Ectodermal cell (in vitro differentiated cells): ENCODE measurements around the gene FHIT.

Experiments
- H3K27ac ChIP-seq: 2 replicates; pipeline ENCODE4 v1.7.0; 2013; ENCODE audit warnings: mild to moderate bottlenecking, low read depth, low read length; ENCODE audit not compliant: insufficient read depth, poor library complexity, severe bottlenecking
- H3K27me3 ChIP-seq: 2 replicates; pipeline ENCODE4 v1.7.0; 2013; ENCODE audit warnings: mild to moderate bottlenecking, low read length; ENCODE audit not compliant: insufficient read depth, control insufficient read depth, poor library complexity, severe bottlenecking
- H3K36me3 ChIP-seq: one replicate; pipeline ENCODE4 v1.7.0; 2013; ENCODE audit warnings: low read length; ENCODE audit not compliant: control insufficient read depth, insufficient read depth
- H3K4me1 ChIP-seq: one replicate; pipeline ENCODE4 v1.7.0; 2013; ENCODE audit warnings: low read length; ENCODE audit not compliant: control insufficient read depth, insufficient read depth
- H3K4me3 ChIP-seq: 2 replicates; pipeline ENCODE4 v1.7.0; 2013; ENCODE audit warnings: low read depth, low read length, control low read depth; ENCODE audit not compliant: insufficient read depth
- H3K9me3 ChIP-seq: 2 replicates; pipeline ENCODE4 v1.7.0; 2013; ENCODE audit warnings: mild to moderate bottlenecking, low read length, moderate library complexity; ENCODE audit not compliant: control insufficient read depth
- WGBS, 2 experiments: methylation state at CpG; one replicate each; pipeline ENCODE4 v1.1.7; 2013; ENCODE audit warnings: missing lambda C conversion rate in 2 of 2; 5-methylcytosine and 5-hydroxymethylcytosine counted together

The FHIT gene

DNA sequence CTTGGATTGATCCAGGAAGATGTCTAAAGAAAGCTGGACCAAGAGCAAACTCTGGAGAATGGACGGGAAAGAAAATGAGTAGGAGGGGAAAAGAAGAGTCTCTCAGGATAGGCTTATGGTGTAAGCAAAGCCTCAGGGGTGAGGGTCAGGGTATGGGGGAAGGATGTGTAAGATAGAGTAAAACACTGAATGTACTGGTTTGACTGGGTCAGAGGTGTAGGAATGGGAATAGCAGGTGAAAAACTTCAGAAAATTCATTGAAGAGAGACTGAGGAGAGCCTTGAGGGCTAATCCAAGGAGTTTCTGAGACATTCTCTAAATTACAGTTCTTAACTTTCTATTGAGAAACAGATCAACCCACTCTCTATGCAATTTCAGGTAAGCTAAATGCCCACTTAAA, 857.3 kb downstream of the FHIT start:
- no peaks in the 10 kb centered on the region for H3K27me3 ChIP-seq
- no peak overlapping the region for H3K27ac ChIP-seq
- H3K4me1 ChIP-seq, result no peaks in the 10 kb centered on the region
- H3K9me3 ChIP-seq, result no peaks in the 10 kb centered on the region
- no peak overlapping the region for H3K4me3 ChIP-seq
- H3K36me3 ChIP-seq, result no peaks in the 10 kb centered on the region
- WGBS, 2 experiments, result 93 to 95% methylated on average over 1 of the region's 1 CpG

DNA sequence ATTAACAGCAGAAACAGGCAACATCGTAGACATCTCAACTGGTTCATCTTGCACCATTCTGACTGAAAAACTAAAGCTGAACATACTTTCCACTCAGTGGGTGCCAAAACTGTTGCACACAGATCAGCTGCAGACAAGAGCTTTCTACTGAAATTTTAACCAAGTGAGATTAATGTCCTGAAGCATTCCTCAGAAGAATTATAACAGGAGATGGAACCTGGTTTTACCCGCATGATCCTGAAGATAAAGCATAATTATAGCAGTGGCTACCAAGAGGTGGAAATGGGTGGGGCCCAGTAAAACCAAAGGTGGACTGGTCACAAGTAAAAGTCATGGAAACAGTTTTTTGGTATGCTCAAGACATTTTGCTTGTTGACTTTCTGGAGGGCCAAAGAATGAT, 858.8 kb downstream of the FHIT start:
- Histone ChIP-seq H3K27me3 (no peaks in the 10 kb centered on the region), H3K9me3 (no peaks in the 10 kb centered on the region), H3K4me1 (no peaks in the 10 kb centered on the region), H3K36me3 (no peaks in the 10 kb centered on the region), H3K4me3 (no peak overlapping the region), H3K27ac (no peak overlapping the region)
- 96 to 97% methylated on average over 2 of the region's 2 CpGs for WGBS, 2 experiments

DNA sequence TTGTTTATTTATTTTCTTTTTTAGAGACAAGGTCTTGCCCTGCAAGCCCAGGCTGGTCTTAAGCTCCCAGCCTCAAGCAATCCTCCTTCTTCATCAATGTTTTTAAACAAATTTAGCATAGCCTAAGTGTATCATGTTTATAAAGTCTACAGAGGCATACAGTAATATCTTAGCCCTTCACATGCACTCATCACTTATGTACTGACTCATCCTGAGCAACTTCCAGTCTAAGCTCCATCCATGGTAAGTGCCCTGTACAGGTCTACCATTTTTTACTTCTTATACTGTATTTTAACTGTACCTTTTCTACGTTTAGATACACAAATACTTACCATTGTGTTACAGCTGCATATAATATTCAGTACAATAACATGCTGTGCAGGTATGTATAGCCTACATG, 860.0 kb downstream of the FHIT start:
- Histone ChIP-seq H3K27ac (no peak overlapping the region), H3K27me3 (no peaks in the 10 kb centered on the region), H3K36me3 (no peaks in the 10 kb centered on the region), H3K4me1 (no peaks in the 10 kb centered on the region), H3K9me3 (no peaks in the 10 kb centered on the region), H3K4me3 (no peak overlapping the region)
- WGBS, 2 experiments, result 78 to 100% methylated on average over 1 of the region's 1 CpG

DNA sequence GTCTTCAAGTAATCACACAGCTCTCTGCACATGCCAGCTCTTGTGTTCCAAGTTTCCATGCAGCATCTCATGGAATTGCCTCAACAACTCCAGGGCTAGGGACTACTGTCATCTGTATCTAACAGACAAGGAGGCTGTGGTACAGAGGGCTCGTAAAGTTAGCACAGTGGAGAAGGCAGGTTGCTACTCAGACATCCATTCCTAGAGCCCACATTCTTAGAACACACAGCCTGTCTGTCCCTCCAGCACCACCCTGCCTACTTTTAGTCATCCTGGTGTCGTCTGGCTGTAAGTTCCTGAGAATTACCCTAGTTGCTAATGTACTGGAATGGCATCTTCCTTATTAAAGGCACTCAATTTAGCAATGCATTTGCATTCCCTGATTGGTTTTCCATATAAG, 862.5 kb downstream of the FHIT start:
- 87 to 95% methylated on average over 2 of the region's 2 CpGs for WGBS, 2 experiments
- Histone ChIP-seq H3K4me3 (no peak overlapping the region), H3K4me1 (no peaks in the 10 kb centered on the region), H3K27me3 (no peaks in the 10 kb centered on the region), H3K36me3 (no peaks in the 10 kb centered on the region), H3K27ac (no peak overlapping the region), H3K9me3 (no peaks in the 10 kb centered on the region)

DNA sequence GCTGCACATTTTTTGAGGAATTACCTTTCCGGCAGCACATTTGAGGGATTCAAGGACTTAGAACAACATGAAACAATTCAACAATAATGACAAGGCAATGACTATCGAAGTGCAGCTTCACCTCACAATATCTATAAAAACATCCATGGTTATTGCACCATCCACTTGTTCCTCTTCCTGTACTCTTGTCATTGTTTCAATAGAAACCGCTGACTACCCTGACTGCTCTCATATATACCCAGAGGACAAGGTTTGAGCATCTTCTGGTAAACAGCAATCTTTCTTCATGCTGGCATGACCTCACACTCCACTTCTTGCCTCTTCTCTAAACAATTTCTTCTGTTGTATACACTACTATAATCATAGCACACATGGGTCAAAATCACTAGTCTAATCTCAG, 864.9 kb downstream of the FHIT start:
- Histone ChIP-seq H3K27ac (no peak overlapping the region), H3K9me3 (no peaks in the 10 kb centered on the region), H3K4me1 (no peaks in the 10 kb centered on the region), H3K36me3 (no peaks in the 10 kb centered on the region), H3K4me3 (no peak overlapping the region), H3K27me3 (no peaks in the 10 kb centered on the region)
- WGBS, 2 experiments, result 79% methylated on average over 3 of the region's 3 CpGs

DNA sequence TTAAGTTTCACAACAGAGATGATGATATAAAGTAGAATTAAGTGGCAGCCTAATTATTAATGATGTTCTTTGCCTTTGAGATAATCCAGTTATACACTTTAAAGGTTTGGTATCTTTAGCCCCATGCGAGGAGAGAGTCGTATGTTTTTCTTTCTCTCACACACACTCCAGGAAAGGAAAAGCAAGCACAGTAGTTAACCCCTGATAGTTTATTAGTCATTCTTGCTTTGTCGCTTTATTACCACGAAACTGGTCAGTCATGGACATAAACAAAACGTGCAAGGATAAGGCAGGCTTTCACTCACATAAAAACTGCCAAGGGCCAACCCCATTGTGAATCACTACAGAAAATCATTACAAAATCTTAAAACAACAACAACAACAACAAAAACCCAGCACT, 866.9 kb downstream of the FHIT start:
- Histone ChIP-seq H3K9me3 (no peaks in the 10 kb centered on the region), H3K27ac (no peak overlapping the region), H3K4me1 (no peaks in the 10 kb centered on the region), H3K4me3 (no peak overlapping the region), H3K27me3 (no peaks in the 10 kb centered on the region), H3K36me3 (no peaks in the 10 kb centered on the region)
- 75 to 82% methylated on average over 5 of the region's 5 CpGs for WGBS, 2 experiments

DNA sequence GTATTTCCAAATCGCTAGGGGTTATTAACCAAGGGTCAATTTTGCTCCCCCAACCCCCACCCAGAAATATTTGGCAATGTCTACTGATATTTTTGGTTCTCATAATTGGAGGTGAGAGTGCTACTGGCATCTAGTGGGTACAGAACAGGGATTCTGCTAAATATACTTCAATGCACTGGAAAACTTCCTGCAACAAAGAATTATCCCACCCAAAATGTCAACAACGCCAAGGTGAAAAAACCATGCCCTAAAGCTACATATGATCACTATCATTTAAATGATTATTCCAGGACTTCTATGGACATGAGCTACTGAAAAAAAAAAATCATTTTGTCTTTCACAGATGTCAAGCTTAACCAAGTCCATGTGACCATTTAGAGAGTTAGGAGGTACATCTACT, 867.9 kb downstream of the FHIT start:
- no peak overlapping the region for H3K27ac ChIP-seq
- no peaks in the 10 kb centered on the region for H3K9me3 ChIP-seq
- H3K36me3 ChIP-seq, result no peaks in the 10 kb centered on the region
- no peaks in the 10 kb centered on the region for H3K27me3 ChIP-seq
- no peak overlapping the region for H3K4me3 ChIP-seq
- 96 to 97% methylated on average over 2 of the region's 2 CpGs for WGBS, 2 experiments
- H3K4me1 ChIP-seq, result no peaks in the 10 kb centered on the region

DNA sequence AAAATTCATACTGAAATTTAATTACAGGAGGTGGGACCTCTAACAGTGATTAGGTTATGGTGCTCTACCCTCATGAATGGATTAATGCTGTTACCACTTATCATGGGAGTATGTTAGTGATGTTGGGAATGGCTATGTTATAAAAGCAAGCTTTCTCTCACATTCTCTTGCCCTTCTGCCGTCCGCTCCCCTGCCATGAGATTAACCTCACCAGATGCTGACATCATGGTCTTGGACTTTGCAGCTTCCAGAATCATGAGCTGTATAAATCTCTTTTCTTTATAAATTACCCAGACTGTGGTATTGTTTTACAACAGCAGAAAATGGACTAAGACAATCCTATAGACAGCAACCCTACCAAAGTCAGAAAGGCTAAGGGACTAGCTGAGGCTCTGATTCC, 884.8 kb downstream of the FHIT start:
- 91 to 93% methylated on average over 2 of the region's 2 CpGs for WGBS, 2 experiments
- no peak overlapping the region for H3K4me3 ChIP-seq
- H3K9me3 ChIP-seq, result no peaks in the 10 kb centered on the region
- H3K4me1 ChIP-seq, result no peaks in the 10 kb centered on the region
- no peaks in the 10 kb centered on the region for H3K36me3 ChIP-seq
- no peak overlapping the region for H3K27ac ChIP-seq
- H3K27me3 ChIP-seq, result no peaks in the 10 kb centered on the region

DNA sequence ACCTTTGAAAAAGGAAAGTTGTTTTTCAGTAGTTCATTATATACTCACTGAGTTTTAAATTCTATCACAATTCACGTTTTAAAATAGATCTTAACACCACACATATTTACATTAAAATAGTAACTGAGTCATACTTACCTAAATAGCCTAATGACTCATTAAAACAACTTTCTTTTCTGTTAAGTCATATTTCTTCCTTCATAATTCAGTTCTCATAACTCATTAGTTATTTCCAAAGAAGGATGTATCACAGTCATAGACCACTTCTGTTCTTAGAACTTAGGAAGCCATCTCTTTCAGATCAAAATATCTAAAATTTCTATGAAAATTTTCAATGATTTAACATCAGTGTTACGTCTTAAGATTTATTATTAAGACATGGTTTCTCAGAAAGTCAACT, 885.9 kb downstream of the FHIT start:
- 75% methylated on average over 1 of the region's 2 CpGs; no CpG with 5 or more reads in 1 of the 2 experiments for WGBS, 2 experiments
- Histone ChIP-seq H3K27me3 (no peaks in the 10 kb centered on the region), H3K36me3 (no peaks in the 10 kb centered on the region), H3K9me3 (no peaks in the 10 kb centered on the region), H3K4me1 (no peaks in the 10 kb centered on the region), H3K4me3 (no peak overlapping the region), H3K27ac (no peak overlapping the region)

DNA sequence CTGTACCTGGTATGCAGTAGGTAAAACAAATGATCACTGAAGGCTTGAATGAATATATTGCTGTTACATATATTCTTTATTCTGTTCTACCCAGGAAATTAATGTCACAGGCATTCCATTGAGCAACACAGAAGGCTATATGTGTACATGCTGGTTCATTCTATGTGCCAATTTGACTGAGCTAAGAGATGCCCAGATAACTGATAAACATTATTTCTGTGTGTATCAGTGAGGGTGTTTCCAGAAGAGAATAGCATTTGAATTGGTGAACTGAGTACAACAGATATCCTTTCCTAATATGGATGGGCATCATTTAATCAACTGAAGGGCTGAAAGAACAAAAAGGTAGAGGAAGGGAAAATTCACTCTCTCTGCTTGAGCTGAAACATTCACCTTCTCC, 886.8 kb downstream of the FHIT start:
- Histone ChIP-seq H3K27ac (no peak overlapping the region), H3K27me3 (no peaks in the 10 kb centered on the region), H3K36me3 (no peaks in the 10 kb centered on the region), H3K9me3 (no peaks in the 10 kb centered on the region), H3K4me1 (no peaks in the 10 kb centered on the region), H3K4me3 (no peak overlapping the region)

DNA sequence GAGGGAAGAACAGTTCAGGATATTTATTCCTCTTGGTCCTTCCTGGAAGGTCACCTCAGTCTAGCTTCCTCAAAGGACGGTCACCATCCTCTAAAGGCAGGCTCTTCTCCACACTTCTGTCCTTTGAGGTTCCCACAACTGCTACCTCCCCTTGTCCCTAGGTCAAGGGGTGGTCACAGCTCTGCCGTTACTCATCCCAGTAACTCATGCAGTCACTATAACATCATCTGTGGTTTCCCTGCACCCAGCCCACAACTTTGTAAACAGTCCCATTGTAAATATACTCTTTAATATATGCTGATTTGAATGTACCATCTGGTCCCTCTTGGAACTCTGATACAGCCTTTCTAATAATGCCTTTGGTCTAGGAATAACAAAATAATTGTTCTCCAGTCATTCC, 887.4 kb downstream of the FHIT start:
- no peaks in the 10 kb centered on the region for H3K4me1 ChIP-seq
- no peaks in the 10 kb centered on the region for H3K27me3 ChIP-seq
- H3K9me3 ChIP-seq, result no peaks in the 10 kb centered on the region
- no peak overlapping the region for H3K4me3 ChIP-seq
- no peak overlapping the region for H3K27ac ChIP-seq
- 89 to 92% methylated on average over 2 of the region's 2 CpGs for WGBS, 2 experiments
- H3K36me3 ChIP-seq, result no peaks in the 10 kb centered on the region
